ENCODE data around the gene SRC.

Gene SRC

GRCh38 chr20:37430044-37430443 is 84.1 kb downstream of the SRC start:
- H3K27me3 ChIP-seq (ENCODE audit: insufficient read depth, low read length), result no peaks in the 10 kb centered on the region

GRCh38 chr20:37430778-37431460 is 85.0 kb downstream of the SRC start:
- Histone ChIP-seq H3K4me1 (ENCODE audit: insufficient read depth, low read length, severe bottlenecking) (no peaks in the 10 kb centered on the region), H3F3A (ENCODE audit: insufficient read depth, low read length) (no peaks in the 10 kb centered on the region), H3K9me3 (ENCODE audit: low read length) (no peaks in the 10 kb centered on the region), H3K79me2 (ENCODE audit: insufficient read depth, low read length) (no peaks in the 10 kb centered on the region), H3K4me2 (ENCODE audit: low read length) (no peak overlapping the region), H4K20me1 (ENCODE audit: insufficient read depth, low read length) (no peaks in the 10 kb centered on the region), H2AFZ (ENCODE audit: low read length) (no peak overlapping the region), H3K27me3 (ENCODE audit: insufficient read depth, low read length) (no peaks in the 10 kb centered on the region), H3K9ac (ENCODE audit: low read length) (no peak overlapping the region), H3K9me2 (ENCODE audit: low read depth, low read length) (no peaks in the 10 kb centered on the region), H3K36me3 (ENCODE audit: insufficient read depth, low read length) (no peaks in the 10 kb centered on the region), H3K27ac (ENCODE audit: low read depth, low read length, poor library complexity, severe bottlenecking) (no peak overlapping the region), H3K4me3 (ENCODE audit: low read depth, low read length, poor library complexity, severe bottlenecking) (no peak overlapping the region)
- TF ChIP-seq EZH2 (IDR thresholded peaks at IDR 0.05; ENCODE audit: borderline replicate concordance, low read length) (no peak), CTCF (IDR thresholded peaks at IDR 0.05; ENCODE audit: low read length) (no peak)

More at GRCh38 chr20:37430044-37430443, 84.1 kb downstream of the SRC start:
- no peak overlapping the region for H2AFZ ChIP-seq (ENCODE audit: low read length)
- no peaks in the 10 kb centered on the region for H3K79me2 ChIP-seq (ENCODE audit: insufficient read depth, low read length)
- no peaks in the 10 kb centered on the region for H3F3A ChIP-seq (ENCODE audit: insufficient read depth, low read length)
- no peak overlapping the region for H3K9ac ChIP-seq (ENCODE audit: low read length)
- no peaks in the 10 kb centered on the region for H4K20me1 ChIP-seq (ENCODE audit: insufficient read depth, low read length)
- no peak for TF ChIP-seq CTCF (IDR thresholded peaks at IDR 0.05; ENCODE audit: low read length)
- TF ChIP-seq EZH2 (IDR thresholded peaks at IDR 0.05; ENCODE audit: borderline replicate concordance, low read length), result no peak
- no peaks in the 10 kb centered on the region for H3K4me1 ChIP-seq (ENCODE audit: insufficient read depth, low read length, severe bottlenecking)
- no peaks in the 10 kb centered on the region for H3K9me2 ChIP-seq (ENCODE audit: low read depth, low read length)
- H3K36me3 ChIP-seq (ENCODE audit: insufficient read depth, low read length), result no peaks in the 10 kb centered on the region
- no peaks in the 10 kb centered on the region for H3K9me3 ChIP-seq (ENCODE audit: low read length)
- H3K27ac ChIP-seq (ENCODE audit: low read depth, low read length, poor library complexity, severe bottlenecking), result no peak overlapping the region
- no peak overlapping the region for H3K4me2 ChIP-seq (ENCODE audit: low read length)
- no peak overlapping the region for H3K4me3 ChIP-seq (ENCODE audit: low read depth, low read length, poor library complexity, severe bottlenecking)

GRCh38 chr20:37431786-37432185 is 85.8 kb downstream of the SRC start:
- H3K4me1 ChIP-seq (ENCODE audit: insufficient read depth, low read length, severe bottlenecking), result no peaks in the 10 kb centered on the region
- H3K4me2 ChIP-seq (ENCODE audit: low read length), result no peak overlapping the region
- no peak for TF ChIP-seq EZH2 (IDR thresholded peaks at IDR 0.05; ENCODE audit: borderline replicate concordance, low read length)
- no peak for TF ChIP-seq CTCF (IDR thresholded peaks at IDR 0.05; ENCODE audit: low read length)
- no peak overlapping the region for H3K27ac ChIP-seq (ENCODE audit: low read depth, low read length, poor library complexity, severe bottlenecking)
- no peaks in the 10 kb centered on the region for H3K9me3 ChIP-seq (ENCODE audit: low read length)
- H3K9me2 ChIP-seq (ENCODE audit: low read depth, low read length), result no peaks in the 10 kb centered on the region
- H3K9ac ChIP-seq (ENCODE audit: low read length), result no peak overlapping the region
- H3K4me3 ChIP-seq (ENCODE audit: low read depth, low read length, poor library complexity, severe bottlenecking), result no peak overlapping the region
- no peaks in the 10 kb centered on the region for H4K20me1 ChIP-seq (ENCODE audit: insufficient read depth, low read length)
- H3K27me3 ChIP-seq (ENCODE audit: insufficient read depth, low read length), result no peaks in the 10 kb centered on the region
- no peaks in the 10 kb centered on the region for H3F3A ChIP-seq (ENCODE audit: insufficient read depth, low read length)
- no peak overlapping the region for H2AFZ ChIP-seq (ENCODE audit: low read length)
- no peaks in the 10 kb centered on the region for H3K36me3 ChIP-seq (ENCODE audit: insufficient read depth, low read length)
- H3K79me2 ChIP-seq (ENCODE audit: insufficient read depth, low read length), result no peaks in the 10 kb centered on the region

Measured in OCI-LY1 (cell line).